Adrenal gland (tissue), 12 donors: ENCODE results near the gene MACO1. TPM values are rescaled to one million over a fixed set of nuclear protein-coding genes. Genes with fewer than 3 reads are reported as not detected.

Experiments used
- DNase-seq, 7 donors: peaks; one replicate each; pipeline ENCODE4 v3.0.0-alpha.2; 2019 to 2020
- H3K27ac ChIP-seq, 5 donors: fragments of 200-600 bp; sonication (generic) in 4 of 5; 1 replicate in 3 of 5; 2 replicates in 2 of 5; pipeline versions ENCODE4 v1.5.1 to v1.8.0; 2016 to 2020; ENCODE audit warnings: mild to moderate bottlenecking in 1 of 5
- H3K27me3 ChIP-seq: fragments of 200-600 bp; 2 replicates; pipeline ENCODE4 v1.8.0; 2021
- H3K36me3 ChIP-seq, 2 donors: fragments of 200-600 bp; replicated peaks in 1 of 2; 1 replicate in 1 of 2; 2 replicates in 1 of 2; pipeline versions ENCODE4 v1.5.1 to v1.8.0; 2018 to 2022
- H3K4me1 ChIP-seq, 2 donors: fragments of 200-600 bp; replicated peaks in 1 of 2; 1 replicate in 1 of 2; 2 replicates in 1 of 2; pipeline versions ENCODE4 v1.5.1 to v1.8.0; 2018 to 2021
- H3K4me3 ChIP-seq, 4 donors: fragments of 200-600 bp; sonication (generic) in 3 of 4; one replicate each; pipeline ENCODE4 v1.5.1; 2016 to 2018
- H3K9me3 ChIP-seq, 3 donors: fragments of 200-600 bp; sonication (generic) in 1 of 3; replicated peaks in 1 of 3; 1 replicate in 2 of 3; 2 replicates in 1 of 3; pipeline versions ENCODE4 v1.5.1 to v1.8.0; 2016 to 2021
- CTCF ChIP-seq, 6 experiments: fragments of 450-650 bp in 4 of 6; fragments of 200-600 bp in 2 of 6; sonication (generic) in 1 of 6; IDR thresholded peaks; 1 replicate in 5 of 6; 2 replicates in 1 of 6; pipeline versions ENCODE4 v1.5.1 to v1.8.0; 2016 to 2021; ENCODE audit warnings: antibody characterized with exemption in 6 of 6, mild to moderate bottlenecking in 2 of 6, moderate library complexity in 1 of 6
- POLR2A ChIP-seq, 2 donors: fragments of 450-650 bp; IDR thresholded peaks; one replicate each; pipeline ENCODE4 v1.6.1; 2017; ENCODE audit warnings: antibody characterized with exemption in 2 of 2, mild to moderate bottlenecking in 2 of 2, moderate library complexity in 1 of 2
- WGBS, 4 donors: extraction: QIAGEN DNeasy Blood & Tissue Kit in 2 of 4; methylation state at CpG; one replicate each; pipeline versions ENCODE4 v1.1.5 to v1.1.7; 2013 to 2017; 5-methylcytosine and 5-hydroxymethylcytosine counted together
- intact Hi-C, 2 donors: fragments of 100-400 bp; cut with DNase I; formaldehyde crosslinking; loops; one replicate each; pipeline versions ENCODE4 v1.14.1 to v1.15.0; 2022 to 2023
- polyA plus RNA-seq, 3 donors: library from polyadenylated mRNA; stranded (reverse); fragments of 200-250 nt in 2 of 3; fragments of 350-450 nt in 1 of 3; fragmentation: Illumina TruSeq in 1 of 3; extraction: RNeasy Lipid Tissue Mini Kit (QIAGEN cat#74804) in 1 of 3; gene quantifications; one replicate each; pipeline ENCODE4 v1.2.3, GENCODE V29; 2013 to 2014
- total RNA-seq, 9 donors: library from RNA; depleted of rRNA in 4 of 9; stranded (reverse); fragments of >200 nt in 4 of 9; fragments of 120-200 nt in 1 of 9; fragmentation: NEBNext Ultra II Directional in 1 of 9; extraction: Animal tissue kit (Norgen Biotek cat#: 25700) in 1 of 9; gene quantifications; one replicate each; pipeline versions ENCODE4 v1.1.0 to v1.2.4, GENCODE V29; 2013 to 2023
- donor health status: healthy with polysubstance abuse.
- donor health status: Bipolar disorder and iron deficiency.
- donor health status: DM: yes; HTN: yes; CAD: no.
- donor health status: DM: no; HTN: no; CAD: no.
- donor health status: DM: no; HTN: no; CAD: no.
- donor health status: DM: yes; HTN: yes; CAD: no.

The MACO1 gene
- total and polyA plus RNA-seq, 12 donors = 15.1 to 48.4 (median 29.6) TPM

- no peak for TF ChIP-seq POLR2A (IDR thresholded peaks at IDR 0.05)
- no peak for TF ChIP-seq CTCF (IDR thresholded peaks at IDR 0.05)
- Histone ChIP-seq H3K4me1 (peaks cover 0 to 8% of the 10 kb centered on the region in 2 donors), H3K36me3 (no peaks in the 10 kb centered on the region), H3K9me3 (no peaks in the 10 kb centered on the region), H3K4me3 (no peak overlapping the region), H3K27me3 (no peaks in the 10 kb centered on the region), H3K27ac (no peak overlapping the region)
- 83 to 91% (median 90%) methylated on average over 10 to 21 of the region's 21 CpGs for WGBS, 4 donors
- intact Hi-C loops = loop anchor here in 1 of 2 donors (10.0 kb wide), 1 partner anchor 243 kb away; no protein-coding TSS in a partner anchor
- no peak for DNase-seq
These were observed 97.4 kb downstream of the MACO1 start for GRCh38 chr1:25527946-25528595.

GRCh38 chr1:25528881-25529517, 98.3 kb downstream of the MACO1 start:
- WGBS, 4 donors = 58 to 87% (median 80%) methylated on average over 2 to 7 of the region's 7 CpGs
- no peak for DNase-seq
- H3K36me3 ChIP-seq = no peaks in the 10 kb centered on the region
- no peak overlapping the region for H3K27ac ChIP-seq
- peaks cover 0 to 8% of the 10 kb centered on the region in 2 donors for H3K4me1 ChIP-seq
- TF ChIP-seq CTCF (IDR thresholded peaks at IDR 0.05) (no peak), POLR2A (IDR thresholded peaks at IDR 0.05) (no peak)
- H3K27me3 ChIP-seq = no peaks in the 10 kb centered on the region
- H3K4me3 ChIP-seq = no peak overlapping the region
- H3K9me3 ChIP-seq = no peaks in the 10 kb centered on the region
- intact Hi-C loops = loop anchor here in 1 of 2 donors (10.0 kb wide), 1 partner anchor 244 kb away; no protein-coding TSS in a partner anchor

- H3K4me1 ChIP-seq = peaks cover 0 to 8% of the 10 kb centered on the region in 2 donors
- DNase-seq = no peak
- H3K36me3 ChIP-seq = no peaks in the 10 kb centered on the region
- TF ChIP-seq CTCF (IDR thresholded peaks at IDR 0.05) = no peak
- no peak for TF ChIP-seq POLR2A (IDR thresholded peaks at IDR 0.05)
- no peaks in the 10 kb centered on the region for H3K9me3 ChIP-seq
- 82 to 91% (median 89%) methylated on average over 9 to 18 of the region's 18 CpGs for WGBS, 4 donors
- no peak overlapping the region for H3K27ac ChIP-seq
- H3K4me3 ChIP-seq = no peak overlapping the region
- no peaks in the 10 kb centered on the region for H3K27me3 ChIP-seq
- intact Hi-C loops = loop anchor here in 1 of 2 donors (10.0 kb wide), 1 partner anchor 245 kb away; no protein-coding TSS in a partner anchor
These were observed 99.0 kb downstream of the MACO1 start for GRCh38 chr1:25529518-25530185.
